Panc1 (cell line): ENCODE data around the gene PDLIM7. TPM values are rescaled to one million over a fixed set of nuclear protein-coding genes. Genes with fewer than 3 reads are reported as not detected.

Experiments used
- ATAC-seq: fragments of 200-7000 bp; cut with Tn5 transposase; 2 replicates; pipeline ENCODE4 v1.9.1; 2020; ENCODE audit warnings: mild to moderate bottlenecking, moderate library complexity
- BruUV-seq: library from RNA; stranded (reverse); fragments of 400-500 nt; replicated peaks from 2 replicates; lab custom pipeline; 2021; lab: Mats Ljungman, UMichigan
- CTCF ChIA-PET: fragments of 300-600 bp; sonication (Branson Sonifier 250); formaldehyde crosslinking; loops from one replicate; lab custom pipeline; 2022; ENCODE audit warnings: antibody characterized with exemption; lab: Charles Lee
- POLR2A ChIA-PET: fragments of 300-600 bp; sonication (Branson Sonifier 250); formaldehyde crosslinking; loops from one replicate; lab custom pipeline; 2022; ENCODE audit warnings: antibody characterized with exemption; lab: Charles Lee
- DNase-seq: peaks from one replicate; pipeline ENCODE4 v3.0.0-alpha.2; 2010; ENCODE audit warnings: low read depth, low spot score
- H3K27ac ChIP-seq: 2 replicates; pipeline ENCODE4 v1.5.1; 2011; ENCODE audit warnings: mild to moderate bottlenecking, low read length, inconsistent platforms
- H3K27me3 ChIP-seq: fragments of 200-500 bp; sonication (Bioruptor generic); 2 replicates; pipeline ENCODE4 v1.6.0; 2014; ENCODE audit warnings: low read length, inconsistent platforms; ENCODE audit not compliant: control insufficient read depth, insufficient read depth
- H3K36me3 ChIP-seq: fragments of 200-500 bp; sonication (Bioruptor generic); 2 replicates; pipeline ENCODE4 v1.5.1; 2014; ENCODE audit warnings: inconsistent platforms, mild to moderate bottlenecking, low read length, moderate library complexity; ENCODE audit not compliant: control insufficient read depth, insufficient read depth
- H3K4me1 ChIP-seq: 2 replicates; pipeline ENCODE4 v1.5.1; 2011; ENCODE audit warnings: inconsistent platforms, mild to moderate bottlenecking, low read length, moderate library complexity; ENCODE audit not compliant: control insufficient read depth, insufficient read depth
- H3K4me3 ChIP-seq, 2 experiments: 2 replicates each; pipeline ENCODE4 v1.5.1; 2011 to 2012; ENCODE audit warnings: low read depth in 2 of 2, low read length in 2 of 2, mild to moderate bottlenecking in 2 of 2, inconsistent platforms in 1 of 2, moderate library complexity in 1 of 2
- H3K9me3 ChIP-seq: fragments of 200-500 bp; sonication (Bioruptor generic); 2 replicates; pipeline ENCODE4 v1.5.1; 2014; ENCODE audit warnings: low read depth, mild to moderate bottlenecking, inconsistent platforms, low read length, moderate library complexity; ENCODE audit not compliant: control insufficient read depth, insufficient read depth
- CTCF ChIP-seq: fragments of 450-650 bp; IDR thresholded peaks from 2 replicates; pipeline ENCODE4 v1.5.1; 2017; ENCODE audit warnings: mild to moderate bottlenecking
- POLR2AphosphoS5 ChIP-seq: IDR thresholded peaks from 2 replicates; pipeline ENCODE4 v1.6.1; 2012; ENCODE audit warnings: mild to moderate bottlenecking, low read depth, low read length, moderate library complexity
- REST ChIP-seq, 2 experiments: IDR thresholded peaks; 2 replicates each; pipeline ENCODE4 v1.6.1; 2011 to 2012; ENCODE audit warnings: low read depth in 2 of 2, control low read depth in 1 of 2, low read length in 1 of 2, mild to moderate bottlenecking in 1 of 2, moderate library complexity in 1 of 2; ENCODE audit not compliant: insufficient read depth in 1 of 2
- SIN3A ChIP-seq: IDR thresholded peaks from 2 replicates; pipeline ENCODE4 v1.6.1; 2012; ENCODE audit warnings: low read depth, mild to moderate bottlenecking, low read length, moderate library complexity, borderline replicate concordance; ENCODE audit not compliant: insufficient read depth
- in situ Hi-C: cut with HindIII; loops from 2 replicates; pipeline ENCODE4 v1.10.0; 2016; ENCODE audit warnings: low sequenced_read_pairs, low pct_unique_long_range_greater_than_20kb
- intact Hi-C: fragments of 100-400 bp; cut with micrococcal nuclease; formaldehyde crosslinking; loops from one replicate; pipeline ENCODE4 v1.10.0; 2022; ENCODE audit not compliant: unreplicated experiment
- total RNA-seq: library from RNA; stranded (reverse); gene quantifications from one replicate; pipeline ENCODE4 v1.2.1, GENCODE V29; 2021; ENCODE audit not compliant: unreplicated experiment

Gene PDLIM7
- total RNA-seq, 1 experiment from 2014 or later, result 62.9 TPM

GRCh38 chr5:177473443-177474001, 23.9 kb downstream of the PDLIM7 start, which contains the start of gene DBN1:
TSS of gene DBN1 (minus strand) at chr5:177473634. CDS start at chr5:177473521, 113 bp downstream.
- TF ChIP-seq POLR2AphosphoS5, result peak; percentile 34; the same call in 1 of the 2 replicates
- TF ChIP-seq CTCF, result no peak
- Histone ChIP-seq H3K9me3 (no peaks in the 10 kb centered on the region), H3K27me3 (no peaks in the 10 kb centered on the region), H3K27ac (peak within 1 kb of the TSS; percentile 85), H3K36me3 (no peaks in the 10 kb centered on the region; the same call in 1 of the 2 replicates), H3K4me3 (peak within 1 kb of the TSS; percentile 75 to 78), H3K4me1 (peaks cover 34% of the 10 kb centered on the region)
- ATAC-seq (peak; percentile 77), DNase-seq (no peak)
- no TSS peak for BruUV-seq
- ChIA-PET POLR2A (interaction anchor here (0.8 kb wide), 1 partner anchor 71 kb away, joined by 3 read pairs; no protein-coding TSS in a partner anchor), CTCF (no interaction called here)
- in situ Hi-C loops, result no loop called here
- intact Hi-C loops, result no loop called here

- H3K27ac ChIP-seq, result peak overlapping the region; percentile 79
- TF ChIP-seq SIN3A, result peak; percentile 37; the same call in 1 of the 2 replicates
- TF ChIP-seq REST (IDR thresholded peaks at IDR 0.05; ENCODE audit: insufficient read depth in 1 of 2, low read depth in 2 of 2, low read length in 1 of 2), result no peak
- in situ Hi-C loops (no loop called here), intact Hi-C loops (no loop called here)
- CTCF ChIA-PET, result interaction anchor here (0.7 kb wide), 1 partner anchor 15 kb away, joined by 6 read pairs; no protein-coding TSS in a partner anchor
- no TSS peak for BruUV-seq
- DNase-seq (no peak), ATAC-seq (peak; percentile 60)
- peaks cover 34% of the 10 kb centered on the region for H3K4me1 ChIP-seq
- H3K36me3 ChIP-seq, result no peaks in the 10 kb centered on the region; the same call in 1 of the 2 replicates
- POLR2A ChIA-PET, result interaction anchor here (0.5 to 1.2 kb wide), 4 partner anchors 9 to 70 kb away, joined by 3 to 6 read pairs (median 4); partner anchors contain the start of gene PDLIM7
- no peaks in the 10 kb centered on the region for H3K27me3 ChIP-seq
- H3K4me3 ChIP-seq, result peak overlapping the region; percentile 75 to 78
- no peaks in the 10 kb centered on the region for H3K9me3 ChIP-seq
Observed at GRCh38 chr5:177472460-177473442, 24.7 kb downstream of the PDLIM7 start.
